Measurements from ENCODE around the gene NPHP4.

DNA sequence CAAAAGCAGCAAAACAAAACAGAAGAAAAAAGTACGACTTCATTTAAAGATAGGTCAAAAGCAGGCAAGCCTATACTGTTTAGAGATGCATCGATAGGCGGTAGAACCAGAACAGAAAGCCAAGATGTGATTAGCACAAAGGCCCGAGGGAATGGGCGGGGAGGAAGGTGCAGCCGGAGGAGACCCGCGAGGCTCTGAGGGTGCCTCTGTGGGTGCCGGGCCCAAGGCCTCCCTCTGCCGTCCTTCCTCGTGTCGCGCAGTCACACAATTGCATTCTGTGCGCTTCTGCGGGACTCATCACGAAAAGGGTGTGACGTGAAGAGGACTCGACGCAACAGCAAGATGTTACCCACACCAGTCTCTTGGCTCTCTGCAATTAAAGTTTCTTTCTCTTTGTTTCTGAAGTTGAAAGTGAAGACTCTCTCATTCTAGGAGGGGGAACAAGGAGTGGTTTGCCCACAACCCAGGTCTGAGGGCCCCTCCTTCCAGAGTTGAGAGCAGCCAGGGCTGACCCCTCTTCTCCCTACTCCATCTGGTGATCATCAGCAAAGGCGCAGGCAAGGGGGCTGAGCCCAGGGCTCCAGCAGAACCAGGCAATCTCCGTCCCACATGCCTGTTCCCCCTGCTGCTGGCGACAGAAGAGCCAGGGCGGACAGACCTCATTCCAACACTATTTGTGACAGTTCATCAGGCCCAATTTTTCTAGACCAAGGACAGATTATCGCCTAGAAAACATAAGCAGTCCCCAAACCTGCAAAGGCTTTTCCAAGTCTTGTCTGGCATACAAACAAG, 41.0 kb downstream of the NPHP4 start:
- no peak for TF ChIP-seq NRF1 (conservative IDR thresholded peaks at IDR 0.05; ENCODE audit: low read depth, low read length)
- TF ChIP-seq, protein P1, sequence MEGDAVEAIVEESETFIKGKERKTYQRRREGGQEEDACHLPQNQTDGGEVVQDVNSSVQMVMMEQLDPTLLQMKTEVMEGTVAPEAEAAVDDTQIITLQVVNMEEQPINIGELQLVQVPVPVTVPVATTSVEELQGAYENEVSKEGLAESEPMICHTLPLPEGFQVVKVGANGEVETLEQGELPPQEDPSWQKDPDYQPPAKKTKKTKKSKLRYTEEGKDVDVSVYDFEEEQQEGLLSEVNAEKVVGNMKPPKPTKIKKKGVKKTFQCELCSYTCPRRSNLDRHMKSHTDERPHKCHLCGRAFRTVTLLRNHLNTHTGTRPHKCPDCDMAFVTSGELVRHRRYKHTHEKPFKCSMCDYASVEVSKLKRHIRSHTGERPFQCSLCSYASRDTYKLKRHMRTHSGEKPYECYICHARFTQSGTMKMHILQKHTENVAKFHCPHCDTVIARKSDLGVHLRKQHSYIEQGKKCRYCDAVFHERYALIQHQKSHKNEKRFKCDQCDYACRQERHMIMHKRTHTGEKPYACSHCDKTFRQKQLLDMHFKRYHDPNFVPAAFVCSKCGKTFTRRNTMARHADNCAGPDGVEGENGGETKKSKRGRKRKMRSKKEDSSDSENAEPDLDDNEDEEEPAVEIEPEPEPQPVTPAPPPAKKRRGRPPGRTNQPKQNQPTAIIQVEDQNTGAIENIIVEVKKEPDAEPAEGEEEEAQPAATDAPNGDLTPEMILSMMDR (IDR thresholded peaks at IDR 0.05 in 2 of 3, conservative IDR thresholded peaks at IDR 0.05 in 1 of 3; ENCODE audit: control insufficient read depth in 2 of 3, extremely low read depth in 1 of 3, insufficient read depth in 1 of 3, low read depth in 3 of 3, low read length in 3 of 3), result no peak
- TF ChIP-seq NBN (IDR thresholded peaks at IDR 0.05), result no peak
- TF ChIP-seq GABPA (IDR thresholded peaks at IDR 0.05; ENCODE audit: low read depth), result no peak
- TF ChIP-seq JUND (IDR thresholded peaks at IDR 0.05; ENCODE audit: low read depth, low read length), result no peak
- TF ChIP-seq, protein P2, sequence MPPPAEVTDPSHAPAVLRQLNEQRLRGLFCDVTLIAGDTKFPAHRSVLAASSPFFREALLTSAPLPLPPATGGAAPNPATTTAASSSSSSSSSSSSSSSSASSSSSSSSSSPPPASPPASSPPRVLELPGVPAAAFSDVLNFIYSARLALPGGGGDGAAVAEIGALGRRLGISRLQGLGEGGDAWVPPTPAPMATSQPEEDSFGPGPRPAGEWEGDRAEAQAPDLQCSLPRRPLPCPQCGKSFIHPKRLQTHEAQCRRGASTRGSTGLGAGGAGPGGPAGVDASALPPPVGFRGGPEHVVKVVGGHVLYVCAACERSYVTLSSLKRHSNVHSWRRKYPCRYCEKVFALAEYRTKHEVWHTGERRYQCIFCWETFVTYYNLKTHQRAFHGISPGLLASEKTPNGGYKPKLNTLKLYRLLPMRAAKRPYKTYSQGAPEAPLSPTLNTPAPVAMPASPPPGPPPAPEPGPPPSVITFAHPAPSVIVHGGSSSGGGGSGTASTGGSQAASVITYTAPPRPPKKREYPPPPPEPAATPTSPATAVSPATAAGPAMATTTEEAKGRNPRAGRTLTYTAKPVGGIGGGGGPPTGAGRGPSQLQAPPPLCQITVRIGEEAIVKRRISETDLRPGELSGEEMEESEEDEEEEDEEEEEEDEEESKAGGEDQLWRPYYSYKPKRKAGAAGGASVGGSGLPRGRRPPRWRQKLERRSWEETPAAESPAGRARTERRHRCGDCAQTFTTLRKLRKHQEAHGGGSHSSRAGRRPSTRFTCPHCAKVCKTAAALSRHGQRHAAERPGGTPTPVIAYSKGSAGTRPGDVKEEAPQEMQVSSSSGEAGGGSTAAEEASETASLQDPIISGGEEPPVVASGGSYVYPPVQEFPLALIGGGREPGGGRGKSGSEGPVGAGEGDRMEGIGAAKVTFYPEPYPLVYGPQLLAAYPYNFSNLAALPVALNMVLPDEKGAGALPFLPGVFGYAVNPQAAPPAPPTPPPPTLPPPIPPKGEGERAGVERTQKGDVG (CRISPR knock-in tag; IDR thresholded peaks at IDR 0.05), result no peak
- no peak for TF ChIP-seq POLR2AphosphoS5 (IDR thresholded peaks at IDR 0.05; ENCODE audit: low read length)
- TF ChIP-seq ZNF384 (IDR thresholded peaks at IDR 0.05; ENCODE audit: borderline replicate concordance, low read depth, low read length), result no peak
- TF ChIP-seq POLR2A (IDR thresholded peaks at IDR 0.05; ENCODE audit: low read depth, low read length), result no peak
- TF ChIP-seq EZH2 (IDR thresholded peaks at IDR 0.05; ENCODE audit: borderline replicate concordance, control insufficient read depth, low read depth, low read length), result no peak
- TF ChIP-seq, protein P3, sequence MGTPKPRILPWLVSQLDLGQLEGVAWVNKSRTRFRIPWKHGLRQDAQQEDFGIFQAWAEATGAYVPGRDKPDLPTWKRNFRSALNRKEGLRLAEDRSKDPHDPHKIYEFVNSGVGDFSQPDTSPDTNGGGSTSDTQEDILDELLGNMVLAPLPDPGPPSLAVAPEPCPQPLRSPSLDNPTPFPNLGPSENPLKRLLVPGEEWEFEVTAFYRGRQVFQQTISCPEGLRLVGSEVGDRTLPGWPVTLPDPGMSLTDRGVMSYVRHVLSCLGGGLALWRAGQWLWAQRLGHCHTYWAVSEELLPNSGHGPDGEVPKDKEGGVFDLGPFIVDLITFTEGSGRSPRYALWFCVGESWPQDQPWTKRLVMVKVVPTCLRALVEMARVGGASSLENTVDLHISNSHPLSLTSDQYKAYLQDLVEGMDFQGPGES (IDR thresholded peaks at IDR 0.05), result no peak

Data from GM12878 (cell line).